Measurements from ENCODE around the gene ADAP1. TPM values are rescaled to one million over a fixed set of nuclear protein-coding genes. Genes with fewer than 3 reads are reported as not detected.

Gene ADAP1
- total and polyA plus RNA-seq, 2 of the 8 experiments (the other 6 are each of a cell fraction or from before 2014, with no cell fraction given): 5.8 to 6.1 TPM

DNA sequence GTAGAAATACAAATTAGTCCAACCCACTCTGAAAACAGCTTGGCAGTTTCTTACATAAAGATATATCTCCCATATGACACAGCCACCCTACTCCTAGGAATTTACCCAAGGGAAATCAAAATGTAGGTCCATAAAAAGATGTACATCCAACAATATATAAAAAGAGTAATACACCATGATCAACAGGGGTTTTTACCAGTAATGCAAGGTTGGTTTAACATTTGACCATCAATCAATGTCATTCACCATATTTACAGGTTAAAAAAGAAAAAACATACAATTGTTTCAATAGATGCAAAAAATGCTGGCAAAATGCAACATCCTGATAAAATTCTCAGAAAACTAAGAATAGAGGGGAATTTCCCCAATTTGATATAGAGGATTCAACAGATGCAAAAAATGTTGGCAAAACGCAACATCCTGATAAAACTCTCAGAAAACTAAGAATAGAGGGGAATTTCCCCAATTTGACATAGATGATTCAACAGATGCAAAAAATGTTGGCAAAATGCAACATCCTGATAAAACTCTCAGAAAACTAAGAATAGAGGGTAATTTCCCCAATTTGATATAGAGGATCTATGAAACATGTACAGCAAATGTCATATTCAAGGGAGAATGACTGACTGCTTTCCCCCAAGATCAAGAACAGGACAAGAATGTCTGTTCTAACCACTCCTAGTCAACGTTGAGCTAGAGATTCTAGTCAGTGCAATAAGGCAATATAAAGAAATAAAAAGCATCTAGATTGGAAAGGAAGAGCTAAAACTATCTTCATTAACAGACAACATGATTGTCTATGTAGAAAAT lies 13.7 kb downstream of the ADAP1 start (continued):
- TF ChIP-seq SAP30 (IDR thresholded peaks at IDR 0.05; ENCODE audit: insufficient read depth, insufficient replicate concordance, low read length): no peak
